Measurements from ENCODE around the gene PRRT3. TPM values are rescaled to one million over a fixed set of nuclear protein-coding genes. Genes with fewer than 3 reads are reported as not detected.

The PRRT3 gene
- total and polyA plus RNA-seq, 2 of the 13 experiments (the other 11 are each of a cell fraction or from before 2014, with no cell fraction given), result 0.22 to 0.44 TPM

- TF ChIP-seq UBTF (CRISPR knock-in tag; IDR thresholded peaks at IDR 0.05) (no peak; the same call in 1 of the 2 replicates), CSRNP1 (CRISPR knock-in tag; IDR thresholded peaks at IDR 0.05) (0 out of 2 replicates have a peak, but pooled peaks have one; percentile 40), HMG20A (CRISPR knock-in tag; IDR thresholded peaks at IDR 0.05; ENCODE audit: borderline replicate concordance) (no peak), MATR3 (CRISPR knock-in tag; IDR thresholded peaks at IDR 0.05) (no peak), RFXAP (CRISPR knock-in tag; IDR thresholded peaks at IDR 0.05; ENCODE audit: borderline replicate concordance) (no peak), ZNF569 (CRISPR knock-in tag; IDR thresholded peaks at IDR 0.05; ENCODE audit: borderline replicate concordance) (no peak), DNMT1 (CRISPR knock-in tag; IDR thresholded peaks at IDR 0.05) (no peak), ZNF256 (CRISPR knock-in tag; conservative IDR thresholded peaks at IDR 0.05) (no peak), ZNF720 (CRISPR knock-in tag; IDR thresholded peaks at IDR 0.05) (no peak), NPAS2 (CRISPR knock-in tag; IDR thresholded peaks at IDR 0.05; ENCODE audit: borderline replicate concordance) (no peak), ZBTB3 (CRISPR knock-in tag; IDR thresholded peaks at IDR 0.05; ENCODE audit: borderline replicate concordance, low read depth) (no peak), ZNF292 (CRISPR knock-in tag; IDR thresholded peaks at IDR 0.05; ENCODE audit: borderline replicate concordance, low read depth) (peak; percentile 47; the same call in 1 of the 2 replicates), PRDM10 (CRISPR knock-in tag; IDR thresholded peaks at IDR 0.05; ENCODE audit: low read depth) (no peak), FOXO4 (CRISPR knock-in tag; conservative IDR thresholded peaks at IDR 0.05) (no peak), IKZF4 (CRISPR knock-in tag; IDR thresholded peaks at IDR 0.05; ENCODE audit: borderline replicate concordance, low read depth, not compliant biosample characterization) (no peak), CREM (IDR thresholded peaks at IDR 0.05) (no peak), CREM (CRISPR knock-in tag; IDR thresholded peaks at IDR 0.05) (no peak), ZNF207 (IDR thresholded peaks at IDR 0.05; ENCODE audit: borderline replicate concordance) (no peak), TMF1 (CRISPR knock-in tag; IDR thresholded peaks at IDR 0.05; ENCODE audit: low read depth) (no peak)
Measured at GRCh38 chr3:9902372-9903237, 49.6 kb downstream of the PRRT3 start, which contains the start of gene IL17RE (continued).

All from HepG2 (cell line).